HEK293 (cell line): ENCODE data around the gene TCF12.

ENCODE experiments used
- ATF2 ChIP-seq: fragments of 450-650 bp; formaldehyde crosslinking; IDR thresholded peaks from 2 replicates; pipeline ENCODE4 v1.5.1; 2016; ENCODE audit warnings: missing biosample characterization, missing genetic modification characterization, low read depth
- FEZF1 ChIP-seq: fragments of 450-650 bp; formaldehyde crosslinking; IDR thresholded peaks from 2 replicates; pipeline ENCODE4 v1.5.1; 2016; ENCODE audit warnings: missing biosample characterization, missing genetic modification characterization
- GLI4 ChIP-seq: fragments of 450-650 bp; formaldehyde crosslinking; IDR thresholded peaks from 2 replicates; pipeline ENCODE4 v1.5.1; 2016; ENCODE audit warnings: missing biosample characterization, missing genetic modification characterization
- HOXC10 ChIP-seq: sonication (generic); formaldehyde crosslinking; IDR thresholded peaks from 2 replicates; pipeline ENCODE4 v1.8.1; 2023; ENCODE audit warnings: mild to moderate bottlenecking, missing genetic modification reagents
- KLF16 ChIP-seq: fragments of 450-650 bp; formaldehyde crosslinking; IDR thresholded peaks from 2 replicates; pipeline ENCODE4 v1.5.1; 2017; ENCODE audit warnings: missing biosample characterization, missing genetic modification characterization
- SCRT2 ChIP-seq: fragments of 450-650 bp; formaldehyde crosslinking; IDR thresholded peaks from 2 replicates; pipeline ENCODE4 v1.5.1; 2016; ENCODE audit warnings: missing biosample characterization, missing genetic modification characterization
- ZFP3 ChIP-seq: fragments of 450-650 bp; formaldehyde crosslinking; IDR thresholded peaks from 2 replicates; pipeline ENCODE4 v1.5.1; 2016; ENCODE audit warnings: low read depth, missing biosample characterization, missing genetic modification characterization
- ZIC2 ChIP-seq: fragments of 450-650 bp; formaldehyde crosslinking; IDR thresholded peaks from 2 replicates; pipeline ENCODE4 v1.5.1; 2016; ENCODE audit warnings: missing biosample characterization, missing genetic modification characterization
- ZNF148 ChIP-seq: fragments of 450-650 bp; formaldehyde crosslinking; IDR thresholded peaks from 2 replicates; pipeline ENCODE4 v1.5.0; 2017; ENCODE audit warnings: missing biosample characterization, missing genetic modification characterization, borderline replicate concordance
- ZNF169 ChIP-seq: fragments of 450-650 bp; formaldehyde crosslinking; IDR thresholded peaks from 2 replicates; pipeline ENCODE4 v1.5.1; 2016; ENCODE audit warnings: missing biosample characterization, missing genetic modification characterization
- ZNF174 ChIP-seq: fragments of 450-650 bp; formaldehyde crosslinking; IDR thresholded peaks from 2 replicates; pipeline ENCODE4 v1.5.0; 2017; ENCODE audit warnings: missing biosample characterization, mild to moderate bottlenecking, missing genetic modification characterization
- ZNF18 ChIP-seq: fragments of 450-650 bp; formaldehyde crosslinking; IDR thresholded peaks from 2 replicates; pipeline ENCODE4 v1.5.1; 2016; ENCODE audit warnings: missing biosample characterization, missing genetic modification characterization
- ZNF202 ChIP-seq: fragments of 450-650 bp; formaldehyde crosslinking; IDR thresholded peaks from 2 replicates; pipeline ENCODE4 v1.5.1; 2016; ENCODE audit warnings: missing biosample characterization, missing genetic modification characterization, borderline replicate concordance
- ZNF426 ChIP-seq: fragments of 450-650 bp; formaldehyde crosslinking; IDR thresholded peaks from 2 replicates; pipeline ENCODE4 v1.5.1; 2017; ENCODE audit warnings: missing biosample characterization, missing genetic modification characterization, mild to moderate bottlenecking, inconsistent platforms, moderate library complexity
- ZNF488 ChIP-seq: fragments of 450-650 bp; formaldehyde crosslinking; IDR thresholded peaks from 2 replicates; pipeline ENCODE4 v1.5.1; 2016; ENCODE audit warnings: missing biosample characterization, missing genetic modification characterization
- ZNF529 ChIP-seq: fragments of 450-650 bp; formaldehyde crosslinking; IDR thresholded peaks from 2 replicates; pipeline ENCODE4 v1.5.1; 2017; ENCODE audit warnings: missing genetic modification characterization, missing biosample characterization; ENCODE audit not compliant: insufficient replicate concordance
- ZNF558 ChIP-seq: fragments of 450-650 bp; formaldehyde crosslinking; IDR thresholded peaks from 2 replicates; pipeline ENCODE4 v1.5.1; 2016; ENCODE audit warnings: missing biosample characterization, missing genetic modification characterization
- ZNF585B ChIP-seq: fragments of 450-650 bp; formaldehyde crosslinking; IDR thresholded peaks from 2 replicates; pipeline ENCODE4 v1.5.1; 2016; ENCODE audit warnings: missing biosample characterization, missing genetic modification characterization
- ZNF610 ChIP-seq: fragments of 450-650 bp; formaldehyde crosslinking; IDR thresholded peaks from 2 replicates; pipeline ENCODE4 v1.5.1; 2016; ENCODE audit warnings: missing biosample characterization, missing genetic modification characterization, borderline replicate concordance
- ZNF664 ChIP-seq: fragments of 450-650 bp; formaldehyde crosslinking; IDR thresholded peaks from 2 replicates; pipeline ENCODE4 v1.5.1; 2016; ENCODE audit warnings: missing biosample characterization, missing genetic modification characterization
- TF ChIP-seq, protein P1 (sequence below): fragments of 450-650 bp; formaldehyde crosslinking; IDR thresholded peaks from 2 replicates; pipeline ENCODE4 v1.5.1; 2016; ENCODE audit warnings: missing biosample characterization, missing genetic modification characterization
- TF ChIP-seq, protein P2 (sequence below): fragments of 450-650 bp; formaldehyde crosslinking; IDR thresholded peaks from 2 replicates; pipeline ENCODE4 v1.5.1; 2016; ENCODE audit warnings: missing biosample characterization, missing genetic modification characterization
- TF ChIP-seq, protein P3 (sequence below): fragments of 450-650 bp; formaldehyde crosslinking; IDR thresholded peaks from 2 replicates; pipeline ENCODE4 v1.5.1; 2016; ENCODE audit warnings: missing biosample characterization, missing genetic modification characterization
- TF ChIP-seq, protein P4 (sequence below): fragments of 450-650 bp; formaldehyde crosslinking; IDR thresholded peaks from 2 replicates; pipeline ENCODE4 v1.5.1; 2016; ENCODE audit warnings: missing biosample characterization, missing genetic modification characterization, low read depth

TCF12 gene

GRCh38 chr15:57090496-57090859 lies 172.0 kb downstream of the TCF12 start (continued):
- TF ChIP-seq ZNF148 (tag by site-specific recombination) (no peak), ZNF426 (no peak), ATF2 (no peak; the same call in 1 of the 2 replicates), ZNF610 (peak; percentile 73; the same call in 1 of the 2 replicates), SCRT2 (tag by site-specific recombination) (no peak), HOXC10 (CRISPR knock-in tag) (no peak), KLF16 (no peak), ZNF529 (tag by site-specific recombination) (no peak), ZIC2 (tag by site-specific recombination) (peak; percentile 71), ZNF488 (no peak), ZNF202 (no peak), ZNF664 (tag by site-specific recombination) (no peak), FEZF1 (tag by site-specific recombination) (peak; percentile 99), ZNF169 (tag by site-specific recombination) (no peak), ZNF18 (tag by site-specific recombination) (0 out of 2 replicates have a peak, but pooled peaks have one; percentile 40), ZNF174 (tag by site-specific recombination) (no peak), ZNF585B (tag by site-specific recombination) (no peak), GLI4 (no peak), ZFP3 (tag by site-specific recombination) (no peak), ZNF558 (no peak)
- TF ChIP-seq, protein P1, sequence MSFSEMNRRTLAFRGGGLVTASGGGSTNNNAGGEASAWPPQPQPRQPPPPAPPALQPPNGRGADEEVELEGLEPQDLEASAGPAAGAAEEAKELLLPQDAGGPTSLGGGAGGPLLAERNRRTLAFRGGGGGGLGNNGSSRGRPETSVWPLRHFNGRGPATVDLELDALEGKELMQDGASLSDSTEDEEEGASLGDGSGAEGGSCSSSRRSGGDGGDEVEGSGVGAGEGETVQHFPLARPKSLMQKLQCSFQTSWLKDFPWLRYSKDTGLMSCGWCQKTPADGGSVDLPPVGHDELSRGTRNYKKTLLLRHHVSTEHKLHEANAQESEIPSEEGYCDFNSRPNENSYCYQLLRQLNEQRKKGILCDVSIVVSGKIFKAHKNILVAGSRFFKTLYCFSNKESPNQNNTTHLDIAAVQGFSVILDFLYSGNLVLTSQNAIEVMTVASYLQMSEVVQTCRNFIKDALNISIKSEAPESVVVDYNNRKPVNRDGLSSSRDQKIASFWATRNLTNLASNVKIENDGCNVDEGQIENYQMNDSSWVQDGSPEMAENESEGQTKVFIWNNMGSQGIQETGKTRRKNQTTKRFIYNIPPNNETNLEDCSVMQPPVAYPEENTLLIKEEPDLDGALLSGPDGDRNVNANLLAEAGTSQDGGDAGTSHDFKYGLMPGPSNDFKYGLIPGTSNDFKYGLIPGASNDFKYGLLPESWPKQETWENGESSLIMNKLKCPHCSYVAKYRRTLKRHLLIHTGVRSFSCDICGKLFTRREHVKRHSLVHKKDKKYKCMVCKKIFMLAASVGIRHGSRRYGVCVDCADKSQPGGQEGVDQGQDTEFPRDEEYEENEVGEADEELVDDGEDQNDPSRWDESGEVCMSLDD (tag by site-specific recombination) = no peak
- TF ChIP-seq, protein P2, sequence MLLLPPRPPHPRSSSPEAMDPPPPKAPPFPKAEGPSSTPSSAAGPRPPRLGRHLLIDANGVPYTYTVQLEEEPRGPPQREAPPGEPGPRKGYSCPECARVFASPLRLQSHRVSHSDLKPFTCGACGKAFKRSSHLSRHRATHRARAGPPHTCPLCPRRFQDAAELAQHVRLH (tag by site-specific recombination) = peak; percentile 91
- TF ChIP-seq, protein P3, sequence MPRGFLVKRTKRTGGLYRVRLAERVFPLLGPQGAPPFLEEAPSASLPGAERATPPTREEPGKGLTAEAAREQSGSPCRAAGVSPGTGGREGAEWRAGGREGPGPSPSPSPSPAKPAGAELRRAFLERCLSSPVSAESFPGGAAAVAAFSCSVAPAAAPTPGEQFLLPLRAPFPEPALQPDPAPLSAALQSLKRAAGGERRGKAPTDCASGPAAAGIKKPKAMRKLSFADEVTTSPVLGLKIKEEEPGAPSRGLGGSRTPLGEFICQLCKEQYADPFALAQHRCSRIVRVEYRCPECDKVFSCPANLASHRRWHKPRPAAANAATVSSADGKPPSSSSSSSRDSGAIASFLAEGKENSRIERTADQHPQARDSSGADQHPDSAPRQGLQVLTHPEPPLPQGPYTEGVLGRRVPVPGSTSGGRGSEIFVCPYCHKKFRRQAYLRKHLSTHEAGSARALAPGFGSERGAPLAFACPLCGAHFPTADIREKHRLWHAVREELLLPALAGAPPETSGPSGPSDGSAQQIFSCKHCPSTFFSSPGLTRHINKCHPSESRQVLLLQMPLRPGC (tag by site-specific recombination) = peak; percentile 84
- TF ChIP-seq, protein P4, sequence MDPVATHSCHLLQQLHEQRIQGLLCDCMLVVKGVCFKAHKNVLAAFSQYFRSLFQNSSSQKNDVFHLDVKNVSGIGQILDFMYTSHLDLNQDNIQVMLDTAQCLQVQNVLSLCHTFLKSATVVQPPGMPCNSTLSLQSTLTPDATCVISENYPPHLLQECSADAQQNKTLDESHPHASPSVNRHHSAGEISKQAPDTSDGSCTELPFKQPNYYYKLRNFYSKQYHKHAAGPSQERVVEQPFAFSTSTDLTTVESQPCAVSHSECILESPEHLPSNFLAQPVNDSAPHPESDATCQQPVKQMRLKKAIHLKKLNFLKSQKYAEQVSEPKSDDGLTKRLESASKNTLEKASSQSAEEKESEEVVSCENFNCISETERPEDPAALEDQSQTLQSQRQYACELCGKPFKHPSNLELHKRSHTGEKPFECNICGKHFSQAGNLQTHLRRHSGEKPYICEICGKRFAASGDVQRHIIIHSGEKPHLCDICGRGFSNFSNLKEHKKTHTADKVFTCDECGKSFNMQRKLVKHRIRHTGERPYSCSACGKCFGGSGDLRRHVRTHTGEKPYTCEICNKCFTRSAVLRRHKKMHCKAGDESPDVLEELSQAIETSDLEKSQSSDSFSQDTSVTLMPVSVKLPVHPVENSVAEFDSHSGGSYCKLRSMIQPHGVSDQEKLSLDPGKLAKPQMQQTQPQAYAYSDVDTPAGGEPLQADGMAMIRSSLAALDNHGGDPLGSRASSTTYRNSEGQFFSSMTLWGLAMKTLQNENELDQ (tag by site-specific recombination) = 0 out of 2 replicates have a peak, but pooled peaks have one; percentile 36
